NT2/D1 (cell line): Measurements from ENCODE around the gene SLC4A4.

ENCODE experiments used
- DNase-seq: peaks from one replicate; pipeline ENCODE4 v3.0.0-alpha.2; 2011; ENCODE audit warnings: low read depth, low spot score
- H3K27me3 ChIP-seq: 2 replicates; pipeline ENCODE4 v1.6.0; 2011; ENCODE audit warnings: mild to moderate bottlenecking; ENCODE audit not compliant: insufficient read length, insufficient read depth
- H3K36me3 ChIP-seq: 2 replicates; pipeline ENCODE4 v1.6.1; 2011; ENCODE audit warnings: mild to moderate bottlenecking, low read length, mixed read lengths; ENCODE audit not compliant: insufficient read depth, insufficient read length
- H3K4me1 ChIP-seq: 2 replicates; pipeline ENCODE4 v1.5.1; 2011; ENCODE audit not compliant: insufficient read depth, insufficient read length
- H3K4me3 ChIP-seq: 2 replicates; pipeline ENCODE4 v1.5.1; 2011; ENCODE audit warnings: low read depth; ENCODE audit not compliant: insufficient read length
- H3K9ac ChIP-seq: 2 replicates; pipeline ENCODE4 v1.6.0; 2011; ENCODE audit warnings: low read depth; ENCODE audit not compliant: insufficient read length
- H3K9me3 ChIP-seq: 2 replicates; pipeline ENCODE4 v1.5.1; 2011; ENCODE audit warnings: mild to moderate bottlenecking, low read length; ENCODE audit not compliant: insufficient read depth
- SUZ12 ChIP-seq: IDR thresholded peaks from 2 replicates; pipeline ENCODE4 v1.6.1; 2011; ENCODE audit not compliant: insufficient read length, insufficient read depth; ENCODE audit errors: extremely low read depth
- YY1 ChIP-seq: IDR thresholded peaks from 2 replicates; pipeline ENCODE4 v1.6.1; 2011; ENCODE audit not compliant: insufficient read length, insufficient read depth
- ZNF274 ChIP-seq: IDR thresholded peaks from 2 replicates; pipeline ENCODE4 v1.6.1; 2011; ENCODE audit warnings: mild to moderate bottlenecking, low read depth, low read length

Gene SLC4A4

DNA sequence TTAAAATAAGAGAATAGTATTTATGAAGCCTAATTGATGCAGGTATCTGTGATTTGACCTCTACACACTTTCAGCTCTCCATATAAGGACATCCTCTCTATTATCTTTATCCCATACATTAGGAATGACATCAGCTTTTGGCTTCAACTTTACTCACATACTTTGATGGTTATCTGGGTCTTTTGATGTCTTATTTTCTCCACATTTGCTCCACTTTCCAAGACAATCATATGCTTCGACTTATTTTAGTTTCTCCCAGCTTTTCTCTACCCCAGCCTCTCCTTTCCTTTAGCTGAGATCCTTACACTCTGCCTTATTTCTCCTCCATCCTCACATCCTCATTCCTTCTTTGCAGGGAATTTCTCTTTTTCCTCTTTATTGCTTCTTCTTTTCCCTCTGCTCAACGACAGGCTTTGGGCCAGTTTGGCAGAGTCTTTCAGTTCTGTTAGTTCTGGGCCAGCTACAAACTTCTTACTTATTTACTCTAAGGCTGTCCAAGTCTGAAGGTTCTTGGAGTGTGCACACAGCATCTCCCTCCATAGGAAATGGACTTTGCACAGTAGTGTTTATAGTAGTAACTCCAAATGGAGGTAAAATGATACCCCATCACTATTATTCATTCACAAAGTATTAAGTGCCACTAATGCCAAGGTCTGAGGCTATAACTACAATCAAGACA is 50.5 kb downstream of the SLC4A4 start:
- Histone ChIP-seq H3K4me1 (no peaks in the 10 kb centered on the region), H3K9me3 (no peaks in the 10 kb centered on the region), H3K27me3 (no peaks in the 10 kb centered on the region), H3K4me3 (no peak overlapping the region), H3K9ac (no peak overlapping the region), H3K36me3 (no peaks in the 10 kb centered on the region)
- TF ChIP-seq SUZ12 (no peak), ZNF274 (no peak), YY1 (no peak)
- no peak for DNase-seq

DNA sequence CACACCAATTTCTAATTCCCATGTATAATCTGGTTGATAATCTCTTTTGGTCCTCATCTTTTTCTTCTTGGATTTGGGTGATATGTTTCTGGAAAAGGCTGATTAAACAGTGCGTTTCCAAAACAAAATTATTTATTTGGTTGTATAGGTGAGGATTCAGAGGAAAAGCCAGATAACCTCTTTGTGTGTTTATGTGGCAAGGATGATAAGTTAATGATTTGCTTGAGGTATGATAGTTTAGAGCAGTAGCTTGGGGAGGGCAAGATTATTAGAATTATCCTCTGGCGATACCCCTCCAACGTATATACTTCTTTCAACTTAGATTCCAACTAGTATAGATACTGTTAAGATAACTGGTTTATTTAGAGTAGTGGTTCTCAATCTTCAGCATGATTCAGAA is 53.3 kb downstream of the SLC4A4 start:
- H3K4me1 ChIP-seq = no peaks in the 10 kb centered on the region
- H3K4me3 ChIP-seq = no peak overlapping the region
- no peaks in the 10 kb centered on the region for H3K36me3 ChIP-seq
- no peak for DNase-seq
- TF ChIP-seq ZNF274 (no peak), SUZ12 (no peak), YY1 (no peak)
- H3K9ac ChIP-seq = no peak overlapping the region
- H3K9me3 ChIP-seq = no peaks in the 10 kb centered on the region
- no peaks in the 10 kb centered on the region for H3K27me3 ChIP-seq

DNA sequence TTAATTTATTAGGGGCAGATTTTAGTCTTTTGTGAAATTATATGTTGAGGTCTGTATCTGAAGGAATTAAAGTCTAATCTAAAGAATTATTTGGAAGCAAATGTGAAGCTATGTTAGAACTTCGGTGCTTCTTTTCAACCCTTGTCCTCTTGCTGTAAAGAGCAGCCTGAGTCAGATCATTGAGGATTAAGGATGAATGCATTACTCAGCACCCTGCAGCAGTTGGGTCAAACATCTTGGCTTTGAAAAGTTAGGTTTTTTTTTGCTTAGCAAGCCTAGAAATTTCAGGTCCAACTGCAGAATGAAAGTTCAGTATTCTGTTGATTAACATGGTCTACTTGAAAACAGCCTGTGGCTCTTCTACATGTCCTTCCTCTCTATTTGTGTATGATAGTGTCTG is 57.6 kb downstream of the SLC4A4 start:
- no peaks in the 10 kb centered on the region for H3K4me1 ChIP-seq
- H3K9me3 ChIP-seq = no peaks in the 10 kb centered on the region
- no peak overlapping the region for H3K9ac ChIP-seq
- TF ChIP-seq YY1 = no peak
- no peak for TF ChIP-seq SUZ12
- TF ChIP-seq ZNF274 = no peak
- no peak overlapping the region for H3K4me3 ChIP-seq
- no peak for DNase-seq
- no peaks in the 10 kb centered on the region for H3K27me3 ChIP-seq
- no peaks in the 10 kb centered on the region for H3K36me3 ChIP-seq

DNA sequence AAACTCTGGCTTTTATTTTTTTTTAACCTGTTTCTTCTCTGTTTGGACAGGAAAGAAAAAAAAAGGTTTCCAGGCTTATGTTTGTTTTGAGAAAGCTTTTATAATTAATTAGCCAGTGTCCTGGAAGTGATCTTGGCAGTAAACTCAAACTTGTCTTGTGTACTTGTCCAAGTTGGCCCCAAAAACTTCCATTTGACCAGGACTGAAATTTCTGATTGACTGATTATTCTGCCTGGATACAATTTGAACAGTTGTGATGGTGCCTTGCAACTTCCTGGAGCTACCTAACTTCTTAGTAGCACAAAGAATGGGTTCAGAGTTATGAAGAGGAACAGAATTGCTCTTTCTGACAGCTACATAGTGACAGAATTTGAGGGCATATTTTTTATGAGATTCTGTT is 62.0 kb downstream of the SLC4A4 start:
- TF ChIP-seq ZNF274 (no peak), SUZ12 (no peak), YY1 (no peak)
- no peaks in the 10 kb centered on the region for H3K27me3 ChIP-seq

DNA sequence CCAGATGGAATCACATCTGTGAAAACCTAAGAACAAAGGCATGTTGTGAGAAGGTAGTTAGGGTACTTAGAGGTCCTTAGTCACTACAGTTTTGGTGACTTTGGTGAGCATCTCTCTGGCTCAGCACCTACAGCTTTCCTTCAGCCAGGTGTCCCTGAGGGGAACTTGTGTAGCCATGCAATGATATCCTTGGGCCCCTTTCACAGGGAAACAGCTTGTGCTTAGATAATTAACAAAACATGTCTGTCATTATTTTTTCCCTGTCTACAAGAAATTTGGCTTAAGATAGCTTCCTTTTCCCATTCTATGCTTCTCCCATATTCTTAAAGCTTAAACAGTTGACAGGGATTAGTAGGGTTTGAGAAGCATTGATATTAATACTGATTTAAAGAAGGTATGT is 63.8 kb downstream of the SLC4A4 start:
- H3K27me3 ChIP-seq = no peaks in the 10 kb centered on the region
- DNase-seq = no peak
- no peak overlapping the region for H3K4me3 ChIP-seq
- H3K36me3 ChIP-seq = no peaks in the 10 kb centered on the region
- TF ChIP-seq YY1 (no peak), ZNF274 (no peak), SUZ12 (no peak)
- H3K4me1 ChIP-seq = no peaks in the 10 kb centered on the region
- no peaks in the 10 kb centered on the region for H3K9me3 ChIP-seq
- no peak overlapping the region for H3K9ac ChIP-seq

More for the DNA sequence above, 62.0 kb downstream of the SLC4A4 start:
- no peak for DNase-seq
- no peak overlapping the region for H3K9ac ChIP-seq
- H3K4me3 ChIP-seq = no peak overlapping the region
- H3K36me3 ChIP-seq = no peaks in the 10 kb centered on the region
- H3K9me3 ChIP-seq = no peaks in the 10 kb centered on the region
- H3K4me1 ChIP-seq = no peaks in the 10 kb centered on the region

DNA sequence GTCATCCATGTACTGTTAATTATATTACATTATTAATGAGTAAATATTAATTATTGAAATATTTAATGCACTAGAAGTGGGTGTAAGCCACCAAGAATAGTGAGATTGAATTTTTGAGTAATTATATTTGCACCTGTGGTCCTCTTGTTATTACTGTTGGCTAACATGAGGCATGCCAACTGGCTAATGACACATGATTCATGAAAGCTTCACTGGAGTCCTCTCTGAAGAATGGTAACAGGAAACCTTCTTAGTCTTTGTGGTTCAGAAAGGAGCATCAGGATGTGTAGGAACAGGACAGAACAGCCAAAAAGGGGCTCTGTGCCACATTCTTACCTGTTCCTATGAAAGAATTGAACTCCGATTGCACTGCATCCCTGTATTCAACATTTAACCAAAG is 65.2 kb downstream of the SLC4A4 start:
- Histone ChIP-seq H3K36me3 (no peaks in the 10 kb centered on the region), H3K9ac (no peak overlapping the region), H3K27me3 (no peaks in the 10 kb centered on the region), H3K9me3 (no peaks in the 10 kb centered on the region), H3K4me3 (no peak overlapping the region), H3K4me1 (no peaks in the 10 kb centered on the region)
- TF ChIP-seq YY1 (no peak), SUZ12 (no peak)
- DNase-seq = no peak

DNA sequence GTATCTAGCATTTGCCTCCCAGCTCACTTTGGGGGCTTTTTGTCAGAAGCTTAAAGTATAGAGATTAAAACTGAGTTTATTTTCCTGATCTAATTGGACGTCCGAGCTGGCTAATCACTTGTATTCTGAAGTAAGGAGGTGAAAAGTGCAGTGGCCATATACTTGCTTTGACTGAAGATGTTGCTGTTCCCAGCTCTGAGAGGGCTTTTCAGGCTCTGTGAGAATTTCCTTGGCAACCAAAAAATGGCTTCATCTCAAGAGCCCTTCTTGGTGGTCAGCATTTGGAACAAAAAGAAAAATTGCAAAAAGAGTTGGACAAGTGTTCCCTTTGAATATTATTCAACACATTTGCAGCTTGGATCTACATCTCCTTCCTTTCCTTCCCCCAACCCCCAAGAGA is 67.0 kb downstream of the SLC4A4 start:
- H3K9ac ChIP-seq = no peak overlapping the region
- no peaks in the 10 kb centered on the region for H3K27me3 ChIP-seq
- TF ChIP-seq ZNF274 = no peak
- no peak for TF ChIP-seq SUZ12
- H3K4me3 ChIP-seq = no peak overlapping the region
- H3K4me1 ChIP-seq = no peaks in the 10 kb centered on the region
- no peaks in the 10 kb centered on the region for H3K36me3 ChIP-seq
- no peaks in the 10 kb centered on the region for H3K9me3 ChIP-seq
- no peak for DNase-seq
